ENCODE data around the gene PCK2. TPM values are rescaled to one million over a fixed set of nuclear protein-coding genes. Genes with fewer than 3 reads are reported as not detected.
A peak's percentile ranks its signal among the peaks of the same experiment; 100 is the strongest.

Gene PCK2
- total and polyA plus RNA-seq, 2 of the 13 experiments (the other 11 are each of a cell fraction or from before 2014, with no cell fraction given): 129 to 272 TPM

GRCh38 chr14:24135584-24135833 lies 41.4 kb downstream of the PCK2 start (continued):
- TF ChIP-seq NFKBIZ (CRISPR knock-in tag; IDR thresholded peaks at IDR 0.05) (no peak), HOXD1 (CRISPR knock-in tag; IDR thresholded peaks at IDR 0.05) (peak; percentile 45; the same call in 1 of the 2 replicates), ZNF746 (CRISPR knock-in tag; IDR thresholded peaks at IDR 0.05) (no peak), SP2 (CRISPR knock-in tag; IDR thresholded peaks at IDR 0.05) (no peak), DNMT1 (CRISPR knock-in tag; IDR thresholded peaks at IDR 0.05) (peak; percentile 72), GABPB1 (CRISPR knock-in tag; IDR thresholded peaks at IDR 0.05) (no peak), PITX1 (CRISPR knock-in tag; IDR thresholded peaks at IDR 0.05) (peak; percentile 80), NFIB (CRISPR knock-in tag; IDR thresholded peaks at IDR 0.05; ENCODE audit: borderline replicate concordance) (no peak), MYNN (CRISPR knock-in tag; IDR thresholded peaks at IDR 0.05; ENCODE audit: low read depth) (no peak), ZNF598 (CRISPR knock-in tag; IDR thresholded peaks at IDR 0.05; ENCODE audit: borderline replicate concordance) (peak; percentile 85; the same call in 1 of the 2 replicates), LCORL (IDR thresholded peaks at IDR 0.05) (no peak), LCORL (CRISPR knock-in tag; IDR thresholded peaks at IDR 0.05) (no peak), ZNF709 (CRISPR knock-in tag; IDR thresholded peaks at IDR 0.05) (no peak), MAFF (IDR thresholded peaks at IDR 0.05; ENCODE audit: low read depth, low read length) (no peak), ELF4 (CRISPR knock-in tag; IDR thresholded peaks at IDR 0.05; ENCODE audit: borderline replicate concordance) (no peak), ZNF737 (CRISPR knock-in tag; IDR thresholded peaks at IDR 0.05; ENCODE audit: borderline replicate concordance) (no peak), ZNF766 (CRISPR knock-in tag; IDR thresholded peaks at IDR 0.05; ENCODE audit: borderline replicate concordance) (no peak; the same call in 1 of the 2 replicates), IKZF1 (IDR thresholded peaks at IDR 0.05) (no peak), SRSF1 (optimal IDR thresholded peaks at IDR 0.05; ENCODE audit: low read depth, low read length) (no peak), RNF2 (conservative IDR thresholded peaks at IDR 0.05; ENCODE audit: low read depth) (no peak), CBFB (CRISPR knock-in tag; IDR thresholded peaks at IDR 0.05) (no peak), TAF15 (IDR thresholded peaks at IDR 0.05; ENCODE audit: low read depth, low read length, poor library complexity, severe bottlenecking) (no peak), HMGXB3 (CRISPR knock-in tag; IDR thresholded peaks at IDR 0.05; ENCODE audit: borderline replicate concordance) (no peak), ZC3H4 (CRISPR knock-in tag; IDR thresholded peaks at IDR 0.05; ENCODE audit: borderline replicate concordance) (peak; percentile 80; the same call in 1 of the 2 replicates), ZNF605 (CRISPR knock-in tag; IDR thresholded peaks at IDR 0.05) (no peak)
- TF ChIP-seq, protein P1, sequence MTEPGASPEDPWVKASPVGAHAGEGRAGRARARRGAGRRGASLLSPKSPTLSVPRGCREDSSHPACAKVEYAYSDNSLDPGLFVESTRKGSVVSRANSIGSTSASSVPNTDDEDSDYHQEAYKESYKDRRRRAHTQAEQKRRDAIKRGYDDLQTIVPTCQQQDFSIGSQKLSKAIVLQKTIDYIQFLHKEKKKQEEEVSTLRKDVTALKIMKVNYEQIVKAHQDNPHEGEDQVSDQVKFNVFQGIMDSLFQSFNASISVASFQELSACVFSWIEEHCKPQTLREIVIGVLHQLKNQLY (CRISPR knock-in tag; IDR thresholded peaks at IDR 0.05): no peak
- TF ChIP-seq, protein P2, sequence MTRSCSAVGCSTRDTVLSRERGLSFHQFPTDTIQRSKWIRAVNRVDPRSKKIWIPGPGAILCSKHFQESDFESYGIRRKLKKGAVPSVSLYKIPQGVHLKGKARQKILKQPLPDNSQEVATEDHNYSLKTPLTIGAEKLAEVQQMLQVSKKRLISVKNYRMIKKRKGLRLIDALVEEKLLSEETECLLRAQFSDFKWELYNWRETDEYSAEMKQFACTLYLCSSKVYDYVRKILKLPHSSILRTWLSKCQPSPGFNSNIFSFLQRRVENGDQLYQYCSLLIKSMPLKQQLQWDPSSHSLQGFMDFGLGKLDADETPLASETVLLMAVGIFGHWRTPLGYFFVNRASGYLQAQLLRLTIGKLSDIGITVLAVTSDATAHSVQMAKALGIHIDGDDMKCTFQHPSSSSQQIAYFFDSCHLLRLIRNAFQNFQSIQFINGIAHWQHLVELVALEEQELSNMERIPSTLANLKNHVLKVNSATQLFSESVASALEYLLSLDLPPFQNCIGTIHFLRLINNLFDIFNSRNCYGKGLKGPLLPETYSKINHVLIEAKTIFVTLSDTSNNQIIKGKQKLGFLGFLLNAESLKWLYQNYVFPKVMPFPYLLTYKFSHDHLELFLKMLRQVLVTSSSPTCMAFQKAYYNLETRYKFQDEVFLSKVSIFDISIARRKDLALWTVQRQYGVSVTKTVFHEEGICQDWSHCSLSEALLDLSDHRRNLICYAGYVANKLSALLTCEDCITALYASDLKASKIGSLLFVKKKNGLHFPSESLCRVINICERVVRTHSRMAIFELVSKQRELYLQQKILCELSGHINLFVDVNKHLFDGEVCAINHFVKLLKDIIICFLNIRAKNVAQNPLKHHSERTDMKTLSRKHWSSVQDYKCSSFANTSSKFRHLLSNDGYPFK (CRISPR knock-in tag; IDR thresholded peaks at IDR 0.05; ENCODE audit: borderline replicate concordance): peak; percentile 89
